ENCODE results near the gene ADGRA3.
A peak's percentile ranks its signal among the peaks of the same experiment; 100 is the strongest.
"Not testable (repeated sequence)": the region's sequence is repeated elsewhere in the genome, so short reads cannot be mapped to it uniquely, and the experiment has no call there.

Gene ADGRA3

GRCh38 chr4:22476011-22476410 is 39.9 kb downstream of the ADGRA3 start:
- no peak overlapping the region for H3K4me3 Mint-ChIP-seq
- no peaks in the 10 kb centered on the region for H3K9me3 Mint-ChIP-seq
- DNase-seq (no peak), ATAC-seq (no peak)
- peaks cover 10% of the 10 kb centered on the region for H3K4me1 Mint-ChIP-seq
- H3K27ac Mint-ChIP-seq: no peak overlapping the region
- H3K27me3 Mint-ChIP-seq: no peaks in the 10 kb centered on the region

GRCh38 chr4:22475311-22475646 is 40.6 kb downstream of the ADGRA3 start:
- not testable (repeated sequence) for H3K27ac Mint-ChIP-seq, ATAC-seq, DNase-seq, H3K4me3 Mint-ChIP-seq, H3K9me3 Mint-ChIP-seq, H3K27me3 Mint-ChIP-seq
- peaks cover 10% of the 10 kb centered on the region for H3K4me1 Mint-ChIP-seq

GRCh38 chr4:22474636-22475310 is 41.1 kb downstream of the ADGRA3 start:
- no peaks in the 10 kb centered on the region for H3K27me3 Mint-ChIP-seq
- no peak overlapping the region for H3K27ac Mint-ChIP-seq
- DNase-seq (no peak), ATAC-seq (no peak)
- no peaks in the 10 kb centered on the region for H3K9me3 Mint-ChIP-seq
- peaks cover 10% of the 10 kb centered on the region for H3K4me1 Mint-ChIP-seq
- no peak overlapping the region for H3K4me3 Mint-ChIP-seq

- Mint-ChIP-seq H3K4me3 (no peak overlapping the region), H3K27me3 (no peaks in the 10 kb centered on the region), H3K4me1 (peaks cover under 1% of the 10 kb centered on the region), H3K9me3 (no peaks in the 10 kb centered on the region), H3K27ac (no peak overlapping the region)
- no peak for ATAC-seq
- no peak for DNase-seq
These were observed 42.6 kb downstream of the ADGRA3 start for GRCh38 chr4:22473268-22473667.

GRCh38 chr4:22471999-22472461 is 43.8 kb downstream of the ADGRA3 start:
- no peaks in the 10 kb centered on the region for H3K4me1 Mint-ChIP-seq
- no peaks in the 10 kb centered on the region for H3K27me3 Mint-ChIP-seq
- DNase-seq: no peak
- H3K4me3 Mint-ChIP-seq: no peak overlapping the region
- H3K9me3 Mint-ChIP-seq: no peaks in the 10 kb centered on the region
- no peak for ATAC-seq
- H3K27ac Mint-ChIP-seq: no peak overlapping the region

- ATAC-seq: no peak
- H3K4me1 Mint-ChIP-seq: no peaks in the 10 kb centered on the region
- H3K4me3 Mint-ChIP-seq: no peak overlapping the region
- no peak for DNase-seq
- H3K9me3 Mint-ChIP-seq: no peaks in the 10 kb centered on the region
- H3K27ac Mint-ChIP-seq: no peak overlapping the region
- H3K27me3 Mint-ChIP-seq: no peaks in the 10 kb centered on the region
These were observed 44.4 kb downstream of the ADGRA3 start for GRCh38 chr4:22471419-22471818.

- no peak for DNase-seq
- H3K27me3 Mint-ChIP-seq: no peaks in the 10 kb centered on the region
- no peak overlapping the region for H3K4me3 Mint-ChIP-seq
- no peak overlapping the region for H3K27ac Mint-ChIP-seq
- peaks cover 12% of the 10 kb centered on the region for H3K4me1 Mint-ChIP-seq
- H3K9me3 Mint-ChIP-seq: no peaks in the 10 kb centered on the region
- no peak for ATAC-seq
These were observed 49.3 kb downstream of the ADGRA3 start for GRCh38 chr4:22466581-22466980.

GRCh38 chr4:22465996-22466395 is 49.9 kb downstream of the ADGRA3 start:
- peak overlapping the region in 1 of 2 donors; percentile 16 for H3K27ac Mint-ChIP-seq
- DNase-seq (no peak), ATAC-seq (no peak)
- H3K27me3 Mint-ChIP-seq: no peaks in the 10 kb centered on the region
- H3K4me3 Mint-ChIP-seq: no peak overlapping the region
- peaks cover 12% of the 10 kb centered on the region for H3K4me1 Mint-ChIP-seq
- H3K9me3 Mint-ChIP-seq: no peaks in the 10 kb centered on the region

GRCh38 chr4:22465349-22465748 is 50.5 kb downstream of the ADGRA3 start:
- Mint-ChIP-seq H3K9me3 (no peaks in the 10 kb centered on the region), H3K27ac (no peak overlapping the region), H3K27me3 (no peaks in the 10 kb centered on the region), H3K4me3 (no peak overlapping the region), H3K4me1 (peaks cover 12% of the 10 kb centered on the region)
- DNase-seq: no peak
- no peak for ATAC-seq

- Mint-ChIP-seq H3K9me3 (no peaks in the 10 kb centered on the region), H3K4me1 (peaks cover 12% of the 10 kb centered on the region), H3K27ac (peak overlapping the region; percentile 16 to 89), H3K4me3 (no peak overlapping the region), H3K27me3 (no peaks in the 10 kb centered on the region)
- ATAC-seq (peak; percentile 84), DNase-seq (peak; percentile 16 to 27)
These were observed 52.7 kb downstream of the ADGRA3 start for GRCh38 chr4:22463179-22463578.

- ATAC-seq (peak; percentile 53), DNase-seq (no peak)
- Mint-ChIP-seq H3K27me3 (no peaks in the 10 kb centered on the region), H3K4me3 (no peak overlapping the region), H3K27ac (peak overlapping the region in 1 of 2 donors; percentile 89), H3K4me1 (peaks cover 12% of the 10 kb centered on the region), H3K9me3 (no peaks in the 10 kb centered on the region)
These were observed 53.2 kb downstream of the ADGRA3 start for GRCh38 chr4:22462688-22463087.

GRCh38 chr4:22460266-22460665 is 55.6 kb downstream of the ADGRA3 start:
- Mint-ChIP-seq H3K9me3 (no peaks in the 10 kb centered on the region), H3K4me1 (peaks cover 12% of the 10 kb centered on the region), H3K27ac (no peak overlapping the region), H3K27me3 (no peaks in the 10 kb centered on the region), H3K4me3 (no peak overlapping the region)
- ATAC-seq (no peak), DNase-seq (no peak)

- Mint-ChIP-seq H3K27me3 (no peaks in the 10 kb centered on the region), H3K27ac (peak overlapping the region in 1 of 2 donors; percentile 52), H3K4me1 (peaks cover 6% of the 10 kb centered on the region), H3K4me3 (no peak overlapping the region), H3K9me3 (no peaks in the 10 kb centered on the region)
- ATAC-seq (no peak), DNase-seq (no peak)
These were observed 57.8 kb downstream of the ADGRA3 start for GRCh38 chr4:22458098-22458497.

- Mint-ChIP-seq H3K4me3 (no peak overlapping the region), H3K27me3 (no peaks in the 10 kb centered on the region), H3K27ac (no peak overlapping the region), H3K4me1 (no peaks in the 10 kb centered on the region), H3K9me3 (no peaks in the 10 kb centered on the region)
- ATAC-seq (no peak), DNase-seq (no peak)
These were observed 58.5 kb downstream of the ADGRA3 start for GRCh38 chr4:22457348-22457747.

- Mint-ChIP-seq H3K9me3 (no peaks in the 10 kb centered on the region), H3K4me1 (no peaks in the 10 kb centered on the region), H3K27me3 (no peaks in the 10 kb centered on the region), H3K4me3 (no peak overlapping the region), H3K27ac (peak overlapping the region in 1 of 2 donors; percentile 29)
- ATAC-seq: no peak
- no peak for DNase-seq
These were observed 59.6 kb downstream of the ADGRA3 start for GRCh38 chr4:22456291-22456690.

- H3K9me3 Mint-ChIP-seq: no peaks in the 10 kb centered on the region
- no peak overlapping the region for H3K27ac Mint-ChIP-seq
- DNase-seq: no peak
- H3K4me1 Mint-ChIP-seq: no peaks in the 10 kb centered on the region
- no peak for ATAC-seq
- no peak overlapping the region for H3K4me3 Mint-ChIP-seq
- H3K27me3 Mint-ChIP-seq: no peaks in the 10 kb centered on the region
These were observed 60.9 kb downstream of the ADGRA3 start for GRCh38 chr4:22454955-22455354.

GRCh38 chr4:22454216-22454838 is 61.5 kb downstream of the ADGRA3 start:
- no peak overlapping the region for H3K4me3 Mint-ChIP-seq
- H3K27me3 Mint-ChIP-seq: no peaks in the 10 kb centered on the region

More at GRCh38 chr4:22454216-22454838, 61.5 kb downstream of the ADGRA3 start:
- DNase-seq: no peak
- Mint-ChIP-seq H3K4me1 (no peaks in the 10 kb centered on the region), H3K27ac (no peak overlapping the region), H3K9me3 (no peaks in the 10 kb centered on the region)
- no peak for ATAC-seq

All from stimulated activated naive CD8-positive, alpha-beta T cell treated with anti-CD3 and anti-CD28 coated beads, Interleukin-15, amount 100 ng/mL, for 72 hours (primary cell).